Activated CD4-positive, alpha-beta T cell treated with anti-CD3 and anti-CD28 coated beads for 4 hours (primary cell): ENCODE measurements around the gene TMIE.
"Not testable (repeated sequence)": the region's sequence is repeated elsewhere in the genome, so short reads cannot be mapped to it uniquely, and the experiment has no call there.

ENCODE experiments used
- DNase-seq, 2 donors: peaks; one replicate each; pipeline ENCODE4 v3.0.0-alpha.2; 2020

TMIE gene

DNA sequence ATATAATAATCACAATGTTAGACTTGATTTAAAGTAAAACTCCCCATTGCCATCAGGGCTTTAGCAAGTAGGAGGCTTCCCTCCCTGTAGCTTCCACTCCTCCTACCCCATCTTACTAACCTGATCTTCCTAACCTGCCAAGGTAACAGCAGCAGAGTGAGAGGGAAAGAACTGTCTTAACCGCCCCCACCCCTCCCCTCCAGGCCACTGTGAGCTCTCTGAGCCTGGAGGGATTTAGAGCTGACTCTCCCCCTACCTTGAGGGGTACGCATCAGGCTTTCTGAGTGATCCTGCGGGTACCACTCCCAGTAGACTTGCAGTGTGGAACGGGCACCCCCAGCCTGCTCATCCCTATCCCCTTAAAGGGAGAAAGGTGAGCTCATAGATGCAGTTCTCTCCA lies 27.8 kb downstream of the TMIE start:
- no peak for DNase-seq

DNA sequence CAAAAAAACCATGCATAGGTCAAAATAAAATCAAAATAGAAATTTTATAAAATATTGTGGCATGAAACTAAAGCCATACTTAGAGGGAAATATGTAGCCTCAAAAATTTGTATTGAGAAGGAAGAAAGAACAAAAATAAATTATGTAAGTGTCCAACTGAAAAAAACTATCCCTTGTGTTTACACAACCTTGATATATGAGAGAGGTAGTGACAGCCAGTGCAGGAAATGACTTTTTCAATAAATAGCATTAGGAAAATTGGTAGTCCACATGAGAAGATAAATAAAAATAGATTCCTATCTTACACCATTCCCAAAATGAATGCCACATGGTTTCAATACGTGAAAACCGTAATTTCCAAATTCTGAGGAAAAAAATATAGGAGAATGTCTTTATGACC lies 29.6 kb downstream of the TMIE start:
- DNase-seq: no peak

DNA sequence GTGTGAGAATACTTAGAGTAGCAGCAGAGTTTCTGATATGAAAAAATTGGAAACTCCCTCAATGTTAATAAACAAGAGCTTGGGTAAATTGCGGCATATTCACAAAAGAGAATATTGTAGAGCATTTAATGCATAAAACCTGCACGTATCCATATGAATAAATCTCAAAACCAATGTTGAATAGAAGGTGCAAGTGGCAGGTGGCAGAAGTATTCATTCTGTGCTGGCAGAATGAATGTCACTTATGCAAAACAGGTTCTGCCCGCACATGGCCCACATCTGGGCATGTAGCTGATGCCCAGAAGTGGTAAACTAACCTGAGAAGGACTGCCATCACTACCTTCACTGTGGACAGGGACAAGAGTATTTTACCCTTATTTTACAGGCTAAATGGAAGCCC lies 30.6 kb downstream of the TMIE start:
- DNase-seq: no peak

DNA sequence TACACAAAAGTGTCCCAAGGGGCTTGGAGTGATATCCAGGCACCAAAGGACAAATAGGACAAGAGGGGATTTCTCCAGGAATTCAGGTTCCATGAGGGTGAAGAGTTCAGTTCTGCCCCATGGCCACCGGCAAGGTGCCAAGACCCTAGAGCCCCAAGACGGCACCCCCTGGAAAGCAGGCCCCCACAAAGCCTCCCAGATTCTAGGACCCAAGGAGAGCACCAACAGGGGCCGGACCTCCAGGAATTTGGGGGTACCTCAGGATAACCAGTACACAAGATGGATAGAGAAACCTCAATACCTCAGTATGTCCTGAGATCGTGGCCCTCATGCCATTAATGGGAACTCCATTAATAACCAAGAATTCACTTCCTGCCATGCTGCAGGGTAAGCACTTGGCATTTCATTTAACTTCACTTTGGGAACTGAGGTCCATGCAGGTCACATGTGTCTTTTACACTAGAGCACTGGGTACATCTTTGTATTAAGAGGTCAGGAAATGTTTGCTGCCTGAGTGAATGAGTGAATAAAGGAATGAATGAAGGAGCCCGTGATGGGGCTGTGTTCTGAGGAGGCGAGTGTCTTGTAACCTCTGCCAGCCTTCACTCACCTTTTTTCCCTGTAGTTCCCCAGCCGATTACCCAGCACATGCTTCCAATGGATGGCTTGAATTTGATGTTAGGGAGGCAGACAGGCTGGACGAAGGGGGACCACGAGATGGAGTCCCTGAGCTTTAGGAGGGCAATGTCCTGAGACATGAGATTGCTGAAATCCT lies 32.0 kb downstream of the TMIE start:
- no peak for DNase-seq

DNA sequence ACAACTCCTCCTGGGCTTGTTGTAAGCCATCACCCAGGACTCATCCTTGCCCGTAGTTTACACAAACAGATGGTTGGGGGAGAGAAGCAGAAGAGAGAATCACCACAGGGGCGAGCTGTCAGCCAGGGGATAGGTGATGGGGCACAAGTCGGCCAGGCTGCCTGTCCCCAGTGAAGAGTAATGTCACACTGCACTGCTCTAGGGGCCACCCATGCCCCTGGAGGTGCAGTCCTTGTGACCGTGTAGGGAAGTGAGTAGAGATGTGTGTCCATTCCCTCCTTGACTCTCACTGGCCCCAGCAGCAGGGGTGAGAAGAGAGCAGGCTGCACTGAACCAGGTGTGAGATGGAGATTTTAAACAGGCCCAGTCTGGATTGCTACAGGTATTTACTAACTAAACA lies 33.6 kb downstream of the TMIE start:
- no peak for DNase-seq

DNA sequence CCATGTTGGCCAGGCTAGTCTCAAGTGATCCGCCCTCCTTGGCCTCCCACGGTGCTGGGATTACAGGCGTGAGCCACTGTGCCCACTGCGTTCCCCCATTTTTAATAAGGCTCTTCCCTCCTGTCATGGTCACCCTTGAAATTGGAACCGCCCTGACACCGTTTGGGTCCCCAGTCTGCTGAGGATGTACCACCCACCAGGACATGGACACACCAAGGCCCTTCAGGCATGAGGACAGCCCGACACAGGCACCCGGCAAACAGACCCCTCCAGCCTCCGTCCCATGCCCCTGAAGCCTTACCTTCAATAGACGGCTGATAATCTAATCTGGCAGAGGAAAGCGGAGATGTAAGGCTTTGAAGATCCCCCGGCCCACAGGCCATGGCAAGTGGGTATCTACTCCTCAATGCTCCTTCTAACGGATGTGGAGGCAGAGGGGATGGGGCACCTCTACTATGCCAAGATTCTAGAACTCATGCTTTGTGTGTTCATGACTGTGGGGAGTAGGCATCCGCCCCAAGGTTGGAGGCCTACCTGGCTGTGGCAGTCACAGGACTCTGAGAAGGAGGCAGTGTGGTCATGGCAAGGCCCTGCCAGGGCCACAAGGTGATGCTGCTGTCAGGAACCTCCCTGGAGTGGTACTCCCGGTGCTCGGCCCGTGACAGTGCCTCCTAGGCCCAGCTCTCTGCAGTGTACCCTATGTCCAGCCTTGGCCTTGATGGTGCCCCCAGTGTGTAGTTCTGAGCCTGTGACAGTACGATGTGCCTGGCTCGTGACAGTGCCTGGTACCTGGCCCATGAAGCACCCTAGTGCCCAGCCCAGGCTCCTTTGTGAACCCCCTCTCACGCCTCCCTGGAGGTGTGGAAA lies 35.0 kb downstream of the TMIE start:
- no peak for DNase-seq

DNA sequence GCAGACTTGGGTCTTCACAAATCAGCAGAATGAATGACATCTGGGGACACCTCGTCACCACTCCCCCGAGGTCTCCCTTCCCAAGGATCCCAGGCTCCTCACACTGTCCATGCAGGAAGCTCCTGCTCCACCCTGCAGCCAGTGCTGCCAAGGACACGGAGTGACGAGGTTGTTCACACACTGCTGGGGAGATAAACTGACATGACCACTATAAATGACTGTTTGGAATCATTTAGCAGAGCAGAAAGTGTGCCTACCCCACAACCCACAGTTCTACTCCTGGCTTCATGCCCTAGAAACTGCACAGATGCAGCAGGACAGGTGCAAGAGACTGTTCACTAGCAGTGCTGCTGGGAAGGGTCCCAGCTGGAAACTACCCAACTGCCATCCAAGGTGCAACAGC lies 36.1 kb downstream of the TMIE start:
- no peak for DNase-seq

DNA sequence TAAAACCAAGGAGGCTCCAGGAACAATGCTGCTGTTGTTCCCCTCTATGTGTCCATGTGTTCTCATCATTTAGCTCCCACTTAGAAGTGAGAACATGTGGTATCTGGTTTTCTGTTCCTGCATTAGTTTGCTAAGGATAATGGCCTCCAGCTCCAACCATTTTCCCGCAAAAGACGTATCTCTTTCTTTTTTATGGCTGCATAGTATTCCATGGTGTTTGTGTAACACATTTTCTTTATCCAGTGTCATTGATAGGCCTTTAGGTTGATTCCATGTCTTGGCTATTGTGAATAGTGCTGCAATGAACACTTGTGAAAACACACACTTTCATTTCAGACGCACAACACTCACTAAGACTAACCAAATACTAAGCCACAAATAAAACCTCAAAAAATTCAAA lies 38.4 kb downstream of the TMIE start:
- DNase-seq: not testable (repeated sequence)

DNA sequence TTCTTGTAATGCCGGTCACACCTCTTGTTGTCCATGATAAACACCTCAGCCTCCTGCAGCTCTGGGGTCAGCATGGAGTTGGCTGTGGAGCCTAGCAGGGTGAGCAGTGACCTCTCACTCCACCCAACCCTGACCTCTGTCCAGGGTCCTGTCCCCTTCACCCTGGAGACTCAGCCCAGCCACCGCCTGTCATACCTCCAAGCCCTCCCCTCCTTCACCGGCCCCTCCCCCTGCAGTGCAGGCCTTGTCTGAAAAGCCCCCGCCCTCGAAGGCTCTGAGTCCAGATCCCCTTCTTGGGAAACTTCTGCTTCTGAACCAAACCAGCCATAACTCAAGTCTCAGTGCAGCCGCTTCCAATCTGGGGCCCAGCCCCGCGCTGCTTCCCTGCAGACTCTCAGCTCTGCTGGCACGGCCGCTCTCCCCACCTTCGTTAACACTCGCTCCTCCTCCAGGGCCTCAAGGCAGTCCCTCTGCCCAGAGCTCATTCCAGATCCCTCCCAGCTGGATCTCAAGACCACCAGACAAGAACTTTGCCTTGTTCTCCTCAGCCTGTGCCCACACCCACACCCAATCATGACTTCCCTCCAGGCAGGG lies 41.9 kb downstream of the TMIE start:
- DNase-seq: no peak

DNA sequence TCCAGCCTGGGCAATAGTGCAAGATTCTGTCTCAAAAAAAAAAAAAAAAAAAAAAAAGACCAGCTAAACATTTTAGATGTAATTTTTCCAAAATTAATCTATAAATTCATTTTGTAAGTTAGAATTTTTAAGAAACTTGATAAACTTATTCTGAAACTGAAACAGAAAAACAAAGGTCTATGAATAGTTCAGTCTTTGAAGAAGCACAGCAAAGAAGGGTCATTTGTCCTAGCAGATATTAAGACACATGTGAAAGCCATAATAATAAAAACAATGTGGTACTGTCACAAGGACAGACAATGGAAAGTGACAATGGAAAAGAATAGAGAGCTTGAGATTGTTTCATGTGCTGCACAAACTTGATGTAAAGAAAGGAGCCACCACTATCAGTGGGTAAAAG lies 45.5 kb downstream of the TMIE start:
- DNase-seq: no peak

DNA sequence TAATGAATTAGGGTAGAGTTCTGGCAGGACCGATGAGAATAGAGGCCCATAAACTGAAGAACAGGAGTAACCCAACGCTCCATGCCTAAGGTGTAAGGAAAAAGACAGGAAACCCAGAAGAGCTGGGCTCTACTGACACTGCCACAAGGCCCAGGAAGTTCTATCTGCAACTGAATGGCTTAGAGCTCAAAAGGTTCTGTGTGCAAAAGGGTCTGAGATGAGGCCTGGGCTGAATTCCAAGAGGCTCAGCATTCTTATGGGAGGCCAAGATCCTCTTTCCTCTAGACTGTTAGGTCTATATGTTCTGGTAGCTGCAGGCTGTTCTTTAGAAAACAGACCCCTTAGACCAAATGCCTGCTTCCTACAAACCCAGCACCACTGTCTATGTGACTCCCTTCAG lies 47.0 kb downstream of the TMIE start:
- DNase-seq: no peak

DNA sequence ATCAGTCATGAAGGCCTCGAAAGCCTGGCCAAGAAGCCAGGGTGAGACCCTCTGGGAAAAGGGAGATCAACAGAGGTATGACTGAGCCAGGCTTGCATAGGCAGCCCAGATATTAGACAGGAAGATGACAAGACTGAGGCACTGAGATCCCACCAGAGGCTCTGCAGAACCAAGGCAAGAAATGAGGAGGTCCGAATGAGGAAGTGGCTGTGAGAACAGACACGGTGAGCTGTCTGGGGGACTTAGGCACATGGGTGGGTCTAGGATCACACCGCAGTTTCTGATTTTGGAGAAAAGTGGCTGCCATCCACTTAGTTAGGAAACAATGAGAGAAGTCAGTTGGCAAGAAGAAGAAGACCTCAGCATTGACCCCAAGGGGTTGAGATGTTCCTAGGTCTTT lies 47.9 kb downstream of the TMIE start:
- DNase-seq: no peak

DNA sequence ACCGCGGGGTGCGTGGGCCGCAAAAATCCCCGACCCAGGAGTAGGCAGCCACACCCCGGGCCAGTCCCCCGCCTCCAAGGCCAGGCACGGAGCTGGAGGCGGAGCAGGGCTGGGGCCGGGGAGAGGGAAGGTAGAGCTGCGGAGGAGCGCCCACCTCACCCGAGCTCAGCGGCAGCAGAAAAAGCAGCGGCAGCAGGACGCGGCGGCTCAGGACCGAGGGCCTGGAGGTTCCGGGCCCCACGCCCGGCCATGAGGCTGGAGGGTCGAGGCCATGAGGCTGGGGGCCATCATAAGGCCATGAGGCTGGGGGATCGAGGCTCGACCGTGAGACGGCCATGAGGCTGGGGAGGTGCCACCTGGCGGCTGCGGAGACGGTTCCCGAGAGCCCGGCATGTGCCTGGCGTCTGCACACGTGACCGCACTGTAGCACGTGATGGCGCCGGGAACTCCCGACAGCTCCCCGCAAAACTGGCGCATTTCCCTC lies 49.4 kb downstream of the TMIE start:
- no peak for DNase-seq

DNA sequence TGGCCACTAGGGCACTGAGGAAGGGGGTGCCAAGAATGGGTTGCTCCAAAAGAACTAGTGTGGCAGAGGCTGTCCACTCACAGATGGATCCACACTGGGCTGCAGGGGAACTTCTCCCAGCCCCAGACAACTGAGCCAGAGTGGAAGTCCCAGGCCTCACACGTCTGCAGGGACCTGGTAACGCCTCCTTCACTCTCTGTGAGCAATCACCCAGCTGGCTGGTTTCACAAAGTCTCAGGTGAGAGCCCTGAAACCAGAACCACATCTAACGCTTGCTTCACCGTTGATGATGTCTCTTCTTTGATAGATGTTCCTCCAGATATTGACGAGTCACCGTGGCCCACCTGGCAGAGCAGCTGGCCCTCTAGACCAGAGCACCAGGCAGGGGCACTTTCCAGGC lies 51.9 kb downstream of the TMIE start:
- peak in 1 of 2 donors; percentile 16 for DNase-seq

DNA sequence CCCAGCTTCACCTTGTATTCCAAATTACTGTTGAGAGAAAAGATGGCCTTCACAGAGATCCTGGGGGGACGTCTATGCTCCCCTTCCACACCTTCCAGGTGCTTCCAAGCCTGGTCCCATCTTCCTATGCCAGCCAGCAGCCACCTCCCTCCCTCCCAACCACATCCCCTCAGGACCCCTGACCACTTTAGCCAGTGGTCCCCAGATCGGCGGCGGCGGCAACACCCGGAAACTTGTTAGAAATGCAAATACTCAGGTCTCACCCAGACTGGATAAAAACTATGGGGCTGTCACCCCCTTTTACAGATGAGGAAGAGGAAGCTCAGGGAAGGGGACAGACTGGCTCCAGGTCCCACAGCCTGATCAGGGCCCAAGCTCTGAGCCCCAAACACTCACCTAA lies 54.5 kb downstream of the TMIE start:
- no peak for DNase-seq

DNA sequence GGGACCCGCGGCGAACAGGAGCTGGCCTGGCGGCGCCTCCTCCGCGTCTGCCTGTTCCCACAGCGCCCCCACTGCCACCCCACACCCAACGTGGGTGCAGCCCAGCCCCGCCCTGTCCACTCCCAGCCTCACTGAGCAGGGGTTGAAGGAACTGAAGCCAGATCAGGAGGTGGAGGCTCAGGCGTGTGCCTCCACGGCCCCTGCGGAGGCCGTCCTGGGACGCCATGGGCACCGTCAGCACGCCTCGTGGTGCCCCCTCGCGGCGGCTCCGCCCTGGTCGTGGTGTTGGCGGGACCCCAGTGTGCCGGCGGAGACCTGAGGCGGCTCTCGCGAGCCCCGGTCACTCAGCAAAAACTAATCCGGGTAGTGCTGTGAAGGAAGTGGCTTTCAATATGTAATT lies 55.5 kb downstream of the TMIE start:
- DNase-seq: no peak

DNA sequence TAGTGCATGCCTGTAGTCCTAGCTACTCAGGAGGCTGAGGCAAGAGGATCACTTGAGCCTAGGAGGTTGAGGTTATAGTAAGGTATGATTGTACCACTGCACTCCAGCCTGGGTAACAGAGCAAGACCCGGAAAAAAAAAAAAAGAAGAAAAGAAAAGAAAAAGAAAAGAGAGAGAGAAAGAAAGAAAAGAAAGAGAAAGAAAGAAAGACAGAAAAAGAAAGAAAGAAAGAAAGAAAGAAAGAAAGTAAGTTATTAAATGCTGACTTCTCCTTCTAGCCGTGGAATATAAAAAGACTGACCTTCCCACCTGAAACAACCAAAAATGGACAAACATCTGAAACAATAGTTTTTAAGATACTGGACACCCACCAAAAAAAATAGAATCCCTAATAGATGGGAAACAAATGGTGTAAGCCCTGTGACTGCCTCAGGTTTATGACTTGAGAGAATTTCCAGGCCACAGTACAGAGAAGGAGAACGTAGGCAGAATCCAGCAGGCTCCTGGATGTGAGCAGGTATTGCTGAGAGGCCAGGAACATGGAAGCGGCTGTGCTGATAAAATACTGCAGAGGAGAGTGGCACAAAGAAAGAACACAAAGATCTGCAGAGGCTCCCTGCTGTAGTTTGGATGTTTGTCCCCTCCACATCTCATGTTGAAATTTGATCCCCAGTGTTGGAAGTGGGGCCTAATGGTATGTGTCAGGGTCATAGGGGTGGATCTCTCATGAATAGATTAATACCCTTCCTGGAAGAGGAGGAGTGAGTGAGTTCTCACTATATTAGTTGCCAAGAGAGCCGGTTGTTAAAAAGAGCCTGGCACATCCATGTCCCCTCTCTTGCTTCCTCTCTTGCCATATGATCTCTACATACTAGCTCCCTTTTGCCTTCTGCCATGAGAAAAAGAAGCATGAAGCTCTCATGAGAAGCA lies 58.3 kb downstream of the TMIE start:
- DNase-seq: no peak
